Measurements from ENCODE around the gene SELENOI. TPM values are rescaled to one million over a fixed set of nuclear protein-coding genes. Genes with fewer than 3 reads are reported as not detected.

The SELENOI gene
- total and polyA plus RNA-seq, 2 of the 4 experiments (the other 2 are of a cell fraction): 5.1 to 25.1 TPM

DNA sequence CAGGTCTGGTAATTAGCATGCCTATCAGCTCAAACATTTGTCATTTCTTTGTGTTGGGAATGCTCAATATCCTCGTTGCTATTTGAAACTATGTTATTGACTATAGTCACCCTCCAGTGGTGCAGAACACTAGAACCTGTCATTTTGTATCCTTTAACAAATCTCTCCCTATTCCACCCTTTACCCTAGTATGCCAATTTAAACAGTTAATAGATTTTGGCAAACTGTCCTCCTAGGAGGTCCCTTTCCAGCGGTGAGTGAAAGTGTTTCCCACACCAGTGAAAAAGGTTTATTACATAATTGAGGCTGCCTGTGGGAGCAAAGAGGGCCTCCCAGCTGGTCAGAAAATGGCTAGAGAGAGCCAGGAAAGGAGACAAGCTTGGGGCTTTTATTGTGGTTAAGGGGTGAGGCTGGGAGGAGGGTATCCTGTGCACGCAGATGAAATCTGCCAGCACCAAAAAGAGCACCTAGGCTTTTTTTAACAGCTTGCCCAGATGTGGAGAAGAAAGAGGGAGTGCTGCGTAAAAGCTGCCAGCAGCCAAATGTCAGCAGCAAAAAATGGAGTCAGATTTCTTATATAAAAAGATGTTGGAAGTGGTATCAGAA lies 53.9 kb downstream of the SELENOI start:
- H4K91ac ChIP-seq (ENCODE audit: insufficient read depth, low read depth, low read length): no peak overlapping the region
- ATAC-seq (ENCODE audit: low read depth) (no peak), DNase-seq (no peak)
- no peak overlapping the region for H3K27ac ChIP-seq (ENCODE audit: insufficient read depth, low read length)
- H3K9ac ChIP-seq (ENCODE audit: low read depth, low read length): no peak overlapping the region
- no peak overlapping the region for H4K5ac ChIP-seq (ENCODE audit: low read depth, low read length)
- H3K4me3 ChIP-seq (ENCODE audit: insufficient read depth, low read depth, low read length): no peak overlapping the region
- no peak overlapping the region for H3K56ac ChIP-seq (ENCODE audit: extremely low read depth, insufficient read depth, low read length)
- no peak overlapping the region for H2AFZ ChIP-seq (replicated peaks; ENCODE audit: low read length, poor library complexity)
- TF ChIP-seq, protein P1, sequence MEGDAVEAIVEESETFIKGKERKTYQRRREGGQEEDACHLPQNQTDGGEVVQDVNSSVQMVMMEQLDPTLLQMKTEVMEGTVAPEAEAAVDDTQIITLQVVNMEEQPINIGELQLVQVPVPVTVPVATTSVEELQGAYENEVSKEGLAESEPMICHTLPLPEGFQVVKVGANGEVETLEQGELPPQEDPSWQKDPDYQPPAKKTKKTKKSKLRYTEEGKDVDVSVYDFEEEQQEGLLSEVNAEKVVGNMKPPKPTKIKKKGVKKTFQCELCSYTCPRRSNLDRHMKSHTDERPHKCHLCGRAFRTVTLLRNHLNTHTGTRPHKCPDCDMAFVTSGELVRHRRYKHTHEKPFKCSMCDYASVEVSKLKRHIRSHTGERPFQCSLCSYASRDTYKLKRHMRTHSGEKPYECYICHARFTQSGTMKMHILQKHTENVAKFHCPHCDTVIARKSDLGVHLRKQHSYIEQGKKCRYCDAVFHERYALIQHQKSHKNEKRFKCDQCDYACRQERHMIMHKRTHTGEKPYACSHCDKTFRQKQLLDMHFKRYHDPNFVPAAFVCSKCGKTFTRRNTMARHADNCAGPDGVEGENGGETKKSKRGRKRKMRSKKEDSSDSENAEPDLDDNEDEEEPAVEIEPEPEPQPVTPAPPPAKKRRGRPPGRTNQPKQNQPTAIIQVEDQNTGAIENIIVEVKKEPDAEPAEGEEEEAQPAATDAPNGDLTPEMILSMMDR (conservative IDR thresholded peaks at IDR 0.05; ENCODE audit: low read depth, low read length): no peak
- TF ChIP-seq MAFK (IDR thresholded peaks at IDR 0.05; ENCODE audit: low read depth, low read length) (no peak), POLR2A (IDR thresholded peaks at IDR 0.05; ENCODE audit: low read depth, low read length) (no peak), NFE2L2 (IDR thresholded peaks at IDR 0.05; ENCODE audit: low read depth, low read length) (no peak), FOS (IDR thresholded peaks at IDR 0.05; ENCODE audit: low read depth, low read length) (no peak), SMC3 (IDR thresholded peaks at IDR 0.05; ENCODE audit: low read depth, low read length) (no peak), MAZ (IDR thresholded peaks at IDR 0.05; ENCODE audit: borderline replicate concordance, low read depth, low read length) (no peak)
- TF ChIP-seq, protein P2, sequence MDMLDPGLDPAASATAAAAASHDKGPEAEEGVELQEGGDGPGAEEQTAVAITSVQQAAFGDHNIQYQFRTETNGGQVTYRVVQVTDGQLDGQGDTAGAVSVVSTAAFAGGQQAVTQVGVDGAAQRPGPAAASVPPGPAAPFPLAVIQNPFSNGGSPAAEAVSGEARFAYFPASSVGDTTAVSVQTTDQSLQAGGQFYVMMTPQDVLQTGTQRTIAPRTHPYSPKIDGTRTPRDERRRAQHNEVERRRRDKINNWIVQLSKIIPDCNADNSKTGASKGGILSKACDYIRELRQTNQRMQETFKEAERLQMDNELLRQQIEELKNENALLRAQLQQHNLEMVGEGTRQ (IDR thresholded peaks at IDR 0.05; ENCODE audit: low read depth, low read length): no peak
- 0 out of 2 replicates have a peak, but pooled peaks cover 3% of the 10 kb centered on the region for H3K9me1 ChIP-seq (ENCODE audit: insufficient read depth, low read length)
- no peaks in the 10 kb centered on the region; the same call in 1 of the 2 replicates for H3K27me3 ChIP-seq (ENCODE audit: control insufficient read depth, insufficient read depth, low read length)
- no peak overlapping the region for H4K8ac ChIP-seq (ENCODE audit: low read depth in 2 of 2, low read length in 2 of 2)
- H3K4ac ChIP-seq (ENCODE audit: low read depth, low read length): no peak overlapping the region
- CTCF ChIA-PET: interaction anchor here (0.6 to 0.8 kb wide), 2 partner anchors 9 to 10 kb away, joined by 3 to 4 read pairs; no protein-coding TSS in a partner anchor
- no peak overlapping the region for H2BK20ac ChIP-seq (ENCODE audit: low read depth, low read length)
- no peaks in the 10 kb centered on the region for H3K9me3 ChIP-seq (ENCODE audit: control insufficient read depth, insufficient read depth, low read length)
- H4K20me1 ChIP-seq (ENCODE audit: insufficient read depth, low read length): no peaks in the 10 kb centered on the region; the same call in 1 of the 2 replicates
- H3K23ac ChIP-seq (ENCODE audit: low read depth, low read length): no peak overlapping the region
- no CpG with 5 or more reads among the region's 4 CpGs for WGBS, 2 experiments (ENCODE audit: extremely low coverage in 2 of 2, insufficient read length in 1 of 2)
- no peaks in the 10 kb centered on the region for H3K4me1 ChIP-seq (ENCODE audit: control insufficient read depth, insufficient read depth, low read length)
- intact Hi-C loops (cut with micrococcal nuclease) (no loop called here), in situ Hi-C loops (cut with MboI; ENCODE audit: low sequenced_read_pairs) (no loop called here), dilution Hi-C loops (cut with HindIII; ENCODE audit: low sequenced_read_pairs, unreplicated experiment) (no loop called here)
- no peak overlapping the region for H2BK15ac ChIP-seq (ENCODE audit: low read depth, low read length)
- H3K4me2 ChIP-seq (ENCODE audit: low read depth, low read length): no peak overlapping the region
- H3K14ac ChIP-seq (replicated peaks; ENCODE audit: low read depth, low read length): no peak overlapping the region
- no TSS peak for BruUV-seq (replicated peaks)
- POLR2A ChIA-PET (ENCODE audit: unreplicated experiment): no interaction called here
- no peak overlapping the region for H2AK5ac ChIP-seq (ENCODE audit: low read depth, low read length)
- no peak overlapping the region for H3K18ac ChIP-seq (ENCODE audit: low read depth, low read length)
- no peak overlapping the region for H2BK5ac ChIP-seq (ENCODE audit: low read depth, low read length, poor library complexity, severe bottlenecking)
- H2AK9ac ChIP-seq (replicated peaks; ENCODE audit: low read depth, low read length, poor library complexity): no peak overlapping the region
- H3K36me3 ChIP-seq (ENCODE audit: control insufficient read depth, insufficient read depth, low read length): peaks cover 3% of the 10 kb centered on the region; the same call in 1 of the 2 replicates
- no peak overlapping the region for H2BK120ac ChIP-seq (ENCODE audit: low read depth, low read length)
- no peaks in the 10 kb centered on the region for H3K79me1 ChIP-seq (ENCODE audit: low read depth in 1 of 2, low read length in 2 of 2)
